GM21825 (cell line): Measurements from ENCODE around the gene LAIR1.

Experiments used
- ATAC-seq: cut with Tn5 transposase; IDR thresholded peaks from one replicate; pipeline ENCODE4 v1.9.1; 2021; ENCODE audit warnings: mild to moderate bottlenecking, moderate library complexity; ENCODE audit not compliant: unreplicated experiment

The LAIR1 gene

GRCh38 chr19:54319892-54320670, 44.6 kb downstream of the LAIR1 start:
- ATAC-seq = no peak

DNA sequence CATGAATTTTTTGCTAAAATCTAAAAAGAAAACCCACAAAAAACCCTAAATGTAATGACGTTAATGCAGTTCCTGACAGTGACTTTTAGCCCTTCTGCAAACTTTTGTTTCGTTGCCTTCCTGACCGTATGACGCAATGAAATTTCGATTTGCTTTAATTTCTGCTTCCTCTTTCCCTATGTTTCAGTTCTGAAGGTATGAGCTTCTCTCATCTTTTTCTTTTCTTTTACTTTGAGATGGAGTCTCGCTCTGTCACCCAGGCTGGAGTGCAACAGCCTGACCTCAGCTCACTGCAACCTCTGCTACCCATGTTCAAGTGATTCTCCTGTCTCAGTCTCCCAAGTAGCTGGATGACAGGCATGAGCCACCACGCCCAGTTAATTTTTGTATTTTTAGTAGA, 45.7 kb downstream of the LAIR1 start:
- no peak for ATAC-seq

DNA sequence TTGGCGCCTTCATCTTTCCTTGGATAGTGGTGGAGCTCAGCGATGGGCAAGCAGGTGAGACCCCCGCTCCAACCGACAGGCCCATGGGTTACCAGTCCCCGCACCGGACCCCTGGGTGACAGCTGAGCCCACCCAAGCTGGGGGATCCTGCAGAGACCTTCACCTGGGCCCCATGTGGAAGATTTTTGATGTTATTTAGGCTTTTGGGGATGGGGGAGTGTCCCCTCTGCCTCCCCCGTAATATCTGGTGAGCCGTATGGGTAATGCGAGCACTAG, 46.8 kb downstream of the LAIR1 start:
- ATAC-seq = no peak

- no peak for ATAC-seq
These were observed 47.4 kb downstream of the LAIR1 start for GRCh38 chr19:54317108-54317964.

- ATAC-seq = no peak
These were observed 48.0 kb downstream of the LAIR1 start for GRCh38 chr19:54316746-54317107.

DNA sequence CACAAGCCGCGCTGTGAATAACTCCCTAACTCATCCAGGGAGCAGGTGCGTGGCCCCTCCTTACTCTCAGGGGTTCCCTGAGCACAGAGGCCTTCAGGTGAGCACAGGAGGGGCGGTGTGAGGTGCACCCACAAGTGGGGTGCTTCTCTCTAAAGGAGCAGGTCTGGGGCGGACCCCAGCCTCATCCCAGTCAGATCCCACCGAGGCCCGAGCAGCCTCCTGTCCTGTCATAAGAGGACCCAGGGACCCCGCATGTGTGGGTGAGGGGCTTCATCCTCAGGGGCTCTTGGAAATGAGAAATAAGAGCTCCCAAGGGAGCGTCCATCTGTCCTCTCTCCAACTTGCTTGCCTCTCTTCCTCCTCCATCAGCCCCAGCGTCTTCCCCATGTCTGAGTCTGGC, 48.8 kb downstream of the LAIR1 start:
- ATAC-seq = no peak

- ATAC-seq = no peak
These were observed 52.0 kb downstream of the LAIR1 start, which contains the start of gene LILRA5 for GRCh38 chr19:54312436-54313377. Gene LILRA5, minus strand, starts transcription at chr19:54313166. Its CDS starts 147 bp downstream, at chr19:54313019.

DNA sequence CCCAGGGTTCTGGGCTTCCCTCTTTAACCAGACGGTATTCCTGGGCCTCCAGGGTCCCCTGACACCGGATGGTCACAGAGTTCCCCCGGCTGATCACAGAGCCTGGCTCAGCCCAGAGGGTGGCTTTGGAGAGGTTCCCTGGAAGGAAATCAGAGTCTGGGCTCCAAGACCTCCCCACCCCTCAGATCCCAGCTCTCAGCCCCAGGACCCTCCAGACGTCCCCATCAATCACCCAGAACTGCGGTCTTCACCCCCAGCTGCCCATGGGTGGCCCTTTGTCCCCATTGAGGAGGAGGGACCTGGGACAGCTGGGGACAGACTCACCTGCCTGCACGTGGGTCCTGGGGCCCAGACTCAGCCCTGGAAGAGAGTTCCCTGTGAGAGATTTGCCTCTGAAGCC, 52.7 kb downstream of the LAIR1 start:
- ATAC-seq = no peak

GRCh38 chr19:54311486-54311885, 53.2 kb downstream of the LAIR1 start:
- no peak for ATAC-seq

DNA sequence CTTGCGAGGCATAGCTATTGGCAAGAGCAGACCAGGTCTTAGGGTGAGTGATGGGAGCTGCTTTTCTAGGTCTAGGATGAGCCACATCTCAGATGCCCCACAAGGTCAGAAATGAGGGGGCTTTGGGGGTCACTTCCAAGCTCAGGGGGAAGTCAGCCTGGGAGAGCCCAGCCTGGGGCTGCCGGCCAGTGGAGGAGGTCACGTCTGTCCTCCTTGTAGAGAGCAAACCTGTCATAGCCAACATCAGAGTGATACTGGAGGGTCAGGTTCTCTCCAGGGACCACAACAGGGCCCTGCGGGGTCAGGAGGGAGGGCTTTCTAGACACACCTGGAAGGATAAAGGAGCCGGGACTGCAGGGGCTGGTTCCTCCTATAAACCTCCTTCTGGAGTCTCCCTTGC, 54.2 kb downstream of the LAIR1 start:
- ATAC-seq = no peak

DNA sequence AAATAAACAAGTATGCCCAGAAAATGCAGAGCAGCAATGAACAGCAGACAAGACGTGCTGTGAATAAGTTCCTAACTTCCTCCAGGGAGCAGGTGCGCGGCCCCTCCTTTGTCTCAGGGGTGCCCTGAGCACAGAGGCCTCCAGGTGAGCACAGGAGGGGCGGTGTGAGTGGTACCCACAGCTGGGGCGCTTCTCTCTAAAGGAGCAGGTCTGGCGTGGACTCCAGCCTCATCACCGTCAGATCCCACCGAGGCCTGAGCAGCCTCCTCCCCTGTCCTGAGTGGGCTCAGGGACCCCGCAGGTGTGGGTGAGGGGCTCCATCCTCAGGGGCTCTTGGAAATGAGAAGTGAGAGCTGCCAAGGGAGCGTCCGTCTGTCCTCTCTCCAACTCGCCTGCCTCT, 54.9 kb downstream of the LAIR1 start:
- ATAC-seq = no peak

- no peak for ATAC-seq
These were observed 57.2 kb downstream of the LAIR1 start for GRCh38 chr19:54307389-54308020.

- no peak for ATAC-seq
These were observed 59.6 kb downstream of the LAIR1 start for GRCh38 chr19:54305141-54305540.

DNA sequence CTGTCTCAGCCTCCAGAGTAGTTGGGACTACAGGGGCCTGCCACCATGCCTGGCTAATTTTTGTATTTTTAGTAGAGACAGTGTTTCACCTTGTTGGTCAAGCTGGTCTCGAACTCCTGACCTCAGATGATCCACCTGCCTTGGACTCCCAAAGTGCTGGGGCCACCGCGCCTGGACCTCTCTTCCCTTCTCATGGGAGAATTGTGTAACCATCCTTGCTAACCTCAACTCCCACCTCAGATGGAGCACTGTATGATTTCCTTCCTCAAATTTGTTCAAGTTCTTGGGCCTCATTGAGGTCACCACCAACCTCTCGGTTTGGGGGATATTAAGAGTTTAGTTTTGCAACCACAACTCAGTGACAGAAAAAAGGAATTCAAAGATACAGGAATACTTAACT, 62.5 kb downstream of the LAIR1 start:
- ATAC-seq = no peak
